ENCODE data around the gene GSE1.
A peak's percentile ranks its signal among the peaks of the same experiment; 100 is the strongest.

GSE1 gene

GRCh38 chr16:85608887-85609286 lies 4.2 kb upstream of the GSE1 start:
- TF ChIP-seq ZFX (IDR thresholded peaks at IDR 0.05) (no peak), CTCF (conservative IDR thresholded peaks at IDR 0.05) (no peak)
- peak overlapping the region; percentile 99 for H3K27ac ChIP-seq

GRCh38 chr16:85609539-85609938 lies 3.6 kb upstream of the GSE1 start:
- TF ChIP-seq CTCF (conservative IDR thresholded peaks at IDR 0.05) (no peak), ZFX (IDR thresholded peaks at IDR 0.05) (no peak)
- H3K27ac ChIP-seq = peak overlapping the region; percentile 99

DNA sequence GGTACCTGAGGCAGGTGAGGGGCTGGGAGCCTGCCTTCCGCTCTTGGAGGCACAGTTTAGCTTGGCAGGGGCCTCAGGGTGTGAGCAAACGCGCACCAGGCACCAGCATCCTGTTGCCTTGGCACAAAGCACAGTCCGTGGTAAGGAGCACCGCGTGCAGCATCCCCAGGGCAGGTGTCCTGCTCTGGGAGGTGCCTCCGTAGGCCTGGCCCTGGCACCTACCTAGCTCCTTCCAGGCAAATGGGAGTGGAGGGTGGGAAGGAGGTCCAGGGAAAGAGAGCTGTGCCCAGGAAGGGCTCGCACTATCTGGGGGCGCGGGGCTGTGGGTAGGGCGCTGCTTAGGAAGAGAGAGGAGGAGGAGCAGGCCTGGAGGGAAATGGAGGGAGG lies 3.1 kb upstream of the GSE1 start:
- no peak for TF ChIP-seq CTCF (conservative IDR thresholded peaks at IDR 0.05)
- TF ChIP-seq ZFX (IDR thresholded peaks at IDR 0.05) = no peak
- H3K27ac ChIP-seq = peak overlapping the region; percentile 99

- TF ChIP-seq CTCF (conservative IDR thresholded peaks at IDR 0.05) (peak; percentile 96), ZFX (IDR thresholded peaks at IDR 0.05) (no peak)
- peak overlapping the region; percentile 99 for H3K27ac ChIP-seq
Measured at GRCh38 chr16:85610446-85611193, 2.5 kb upstream of the GSE1 start.

- peak overlapping the region; percentile 99 for H3K27ac ChIP-seq
- TF ChIP-seq CTCF (conservative IDR thresholded peaks at IDR 0.05) (no peak), ZFX (IDR thresholded peaks at IDR 0.05) (no peak)
Measured at GRCh38 chr16:85611194-85611443, 2.0 kb upstream of the GSE1 start.

DNA sequence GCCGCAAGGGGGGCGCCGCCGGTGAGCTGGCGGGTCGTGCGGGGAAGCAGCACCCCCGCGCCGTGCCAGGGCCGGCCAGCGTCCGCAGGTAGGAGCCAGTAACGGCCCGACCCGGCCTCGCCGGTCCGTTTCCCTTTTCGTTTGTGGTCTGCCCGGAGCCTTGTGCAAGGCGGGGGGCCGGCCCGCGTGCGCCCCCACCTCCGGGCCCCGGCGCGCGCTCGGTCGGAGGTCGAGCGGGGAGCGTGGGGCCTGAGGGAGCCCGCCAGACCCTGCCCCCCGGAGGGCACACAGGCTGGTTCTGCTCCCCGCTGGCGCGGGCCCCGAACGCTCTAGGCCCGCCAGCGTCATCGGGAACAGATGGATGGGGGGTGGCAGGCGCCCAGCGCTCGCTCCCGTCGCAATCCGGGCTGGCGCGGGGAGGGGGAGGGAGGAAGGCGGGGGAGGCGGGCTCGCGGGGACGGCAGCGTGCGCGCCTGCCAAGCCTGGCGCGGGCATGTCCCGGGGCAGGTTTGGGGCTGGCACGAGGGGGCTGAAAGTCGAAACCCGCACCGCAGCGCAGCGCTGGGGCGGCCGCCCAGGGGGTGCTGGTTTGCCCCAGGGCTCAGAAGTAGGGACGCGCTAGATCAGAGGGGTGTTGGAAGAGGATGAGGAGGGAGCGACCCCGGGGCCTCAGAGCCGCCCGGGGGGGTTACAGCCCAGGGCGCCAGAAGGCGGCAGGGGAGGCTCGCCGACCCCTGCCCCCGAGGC lies 1.5 kb upstream of the GSE1 start:
- H3K27ac ChIP-seq = peak overlapping the region; percentile 99
- TF ChIP-seq CTCF (conservative IDR thresholded peaks at IDR 0.05) = no peak
- peak; percentile 72; the same call in 1 of the 2 replicates for TF ChIP-seq ZFX (IDR thresholded peaks at IDR 0.05)

DNA sequence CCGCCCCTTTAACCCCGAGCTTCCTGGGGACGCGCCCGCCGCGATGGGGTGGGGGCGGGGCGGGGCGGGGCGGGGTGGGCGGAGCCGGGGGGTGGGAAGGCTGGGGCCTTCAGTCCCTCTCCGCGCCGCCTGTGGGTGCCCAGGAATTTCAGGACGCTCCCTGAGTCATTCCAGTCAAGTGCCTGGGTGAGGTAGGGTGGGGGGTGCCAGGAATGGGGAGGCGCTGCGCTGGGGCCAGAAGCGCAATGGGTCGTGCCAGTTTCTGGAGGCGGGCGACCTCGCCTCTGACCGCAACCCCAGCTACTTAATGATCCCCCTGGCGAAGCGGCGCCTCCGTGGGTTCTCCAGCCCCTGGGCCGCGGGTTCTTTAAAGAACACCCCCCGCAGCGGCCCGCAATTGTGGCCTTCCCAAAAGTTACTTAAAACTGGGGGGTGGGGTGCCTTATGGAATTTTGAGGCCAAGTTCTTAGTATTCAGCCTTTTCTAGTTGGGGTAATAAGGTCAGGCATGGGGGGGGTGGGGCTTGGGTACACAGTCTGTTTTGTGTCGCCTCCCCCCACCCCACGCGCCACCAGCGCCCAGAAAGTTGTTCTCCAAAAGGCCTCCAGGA lies 826 bp upstream of the GSE1 start:
- peak overlapping the region; percentile 99 for H3K27ac ChIP-seq
- TF ChIP-seq ZFX (IDR thresholded peaks at IDR 0.05) (no peak), CTCF (conservative IDR thresholded peaks at IDR 0.05) (no peak)

Measured in C4-2B (cell line).